ENCODE measurements around the gene ARID1B. TPM values are rescaled to one million over a fixed set of nuclear protein-coding genes. Genes with fewer than 3 reads are reported as not detected.

The ARID1B gene
- total and polyA plus RNA-seq, 7 experiments from 2014 or later, result 17.5 to 164 (median 139) TPM

DNA sequence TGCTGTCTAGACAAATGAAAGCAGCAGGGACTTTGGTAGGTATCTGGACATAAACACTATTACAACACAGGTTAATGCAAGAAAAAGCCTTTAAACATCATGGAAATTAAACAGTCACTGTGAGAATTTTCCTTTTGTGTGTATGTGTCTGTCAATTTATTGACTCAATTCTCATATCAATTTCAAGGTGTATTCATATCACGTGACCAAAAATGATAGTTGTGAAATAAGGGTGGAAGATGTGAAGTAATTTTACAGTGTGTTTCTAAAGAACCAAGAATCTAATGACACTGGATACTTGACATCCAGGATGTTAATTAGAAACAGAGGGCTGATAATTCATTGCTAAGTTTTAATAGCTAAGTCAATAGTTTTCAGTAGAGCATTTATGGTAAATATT lies 302.1 kb downstream of the ARID1B start:
- Histone ChIP-seq H3K4me3 (ENCODE audit: low read length) (no peak overlapping the region), H3K36me3 (ENCODE audit: control insufficient read depth in 2 of 3, insufficient read depth in 3 of 3, low read length in 3 of 3) (peaks cover 0 to under 1% (median 0%) of the 10 kb centered on the region in 3 experiments), H3K4me1 (ENCODE audit: control insufficient read depth in 2 of 2, insufficient read depth in 2 of 2, low read length in 2 of 2) (peaks cover 0 to 11% of the 10 kb centered on the region in 2 donors), H3K9me3 (ENCODE audit: control insufficient read depth in 2 of 3, low read length in 3 of 3) (no peaks in the 10 kb centered on the region), H3K27ac (ENCODE audit: low read depth, low read length) (no peak overlapping the region), H3K27me3 (ENCODE audit: control insufficient read depth in 2 of 2, insufficient read depth in 2 of 2, low read length in 2 of 2) (no peaks in the 10 kb centered on the region)
- no peaks in the 10 kb centered on the region for H3K27me3 Mint-ChIP-seq
- intact Hi-C loops (cut with micrococcal nuclease), result no loop called here
- ChIA-PET POLR2A (interaction anchor here (0.7 to 1.6 kb wide), 2 partner anchors 12 to 501 kb away, joined by 3 read pairs; no protein-coding TSS in a partner anchor), CTCF (no interaction called here)
- no peak overlapping the region for H3K4me3 Mint-ChIP-seq
- ATAC-seq (no peak), DNase-seq (no peak)
- H3K4me1 Mint-ChIP-seq, result peaks cover 34 to 86% (median 81%) of the 10 kb centered on the region in 7 donors
- H3K36me3 Mint-ChIP-seq, result peaks cover 3 to 24% (median 4%) of the 10 kb centered on the region in 5 donors
- H3K27ac Mint-ChIP-seq, result peak overlapping the region in 1 of 9 donors; percentile 4
- H3K9me3 Mint-ChIP-seq, result no peaks in the 10 kb centered on the region

DNA sequence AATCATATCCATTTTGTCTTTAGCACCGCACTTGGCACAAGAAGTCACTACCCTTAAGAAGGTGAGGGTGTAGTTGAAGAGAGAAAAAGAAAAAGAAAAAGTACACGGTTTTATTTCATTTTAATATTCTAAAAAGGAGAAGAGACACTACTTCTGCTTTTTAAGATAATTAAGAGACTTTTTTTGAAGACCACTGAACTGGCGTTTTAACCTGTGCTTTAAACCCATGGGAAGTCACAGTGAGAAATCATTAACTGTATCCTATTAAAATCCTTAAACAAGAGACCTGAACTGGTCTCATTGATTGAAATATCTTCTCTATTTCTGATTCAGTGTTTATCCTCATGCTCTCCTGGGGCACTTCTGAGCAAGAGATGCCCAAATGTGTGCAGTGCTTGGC lies 302.6 kb downstream of the ARID1B start:
- H3K36me3 Mint-ChIP-seq, result peaks cover 2 to 25% (median 8%) of the 10 kb centered on the region in 5 donors
- no peak overlapping the region for H3K27ac Mint-ChIP-seq
- Histone ChIP-seq H3K4me3 (ENCODE audit: low read length) (no peak overlapping the region), H3K36me3 (ENCODE audit: control insufficient read depth in 2 of 3, insufficient read depth in 3 of 3, low read length in 3 of 3) (peaks cover 0 to 5% (median 0%) of the 10 kb centered on the region in 3 experiments), H3K9me3 (ENCODE audit: control insufficient read depth in 2 of 3, low read length in 3 of 3) (no peaks in the 10 kb centered on the region), H3K27me3 (ENCODE audit: control insufficient read depth in 2 of 2, insufficient read depth in 2 of 2, low read length in 2 of 2) (no peaks in the 10 kb centered on the region), H3K27ac (ENCODE audit: low read depth, low read length) (no peak overlapping the region), H3K4me1 (ENCODE audit: control insufficient read depth in 2 of 2, insufficient read depth in 2 of 2, low read length in 2 of 2) (peaks cover 0 to 11% of the 10 kb centered on the region in 2 donors)
- H3K27me3 Mint-ChIP-seq, result no peaks in the 10 kb centered on the region
- no peaks in the 10 kb centered on the region for H3K9me3 Mint-ChIP-seq
- peaks cover 31 to 84% (median 77%) of the 10 kb centered on the region in 7 donors for H3K4me1 Mint-ChIP-seq
- no peak for DNase-seq
- intact Hi-C loops (cut with micrococcal nuclease), result no loop called here
- no peak overlapping the region for H3K4me3 Mint-ChIP-seq
- no peak for ATAC-seq
- CTCF ChIA-PET, result no interaction called here
- POLR2A ChIA-PET, result no interaction called here

DNA sequence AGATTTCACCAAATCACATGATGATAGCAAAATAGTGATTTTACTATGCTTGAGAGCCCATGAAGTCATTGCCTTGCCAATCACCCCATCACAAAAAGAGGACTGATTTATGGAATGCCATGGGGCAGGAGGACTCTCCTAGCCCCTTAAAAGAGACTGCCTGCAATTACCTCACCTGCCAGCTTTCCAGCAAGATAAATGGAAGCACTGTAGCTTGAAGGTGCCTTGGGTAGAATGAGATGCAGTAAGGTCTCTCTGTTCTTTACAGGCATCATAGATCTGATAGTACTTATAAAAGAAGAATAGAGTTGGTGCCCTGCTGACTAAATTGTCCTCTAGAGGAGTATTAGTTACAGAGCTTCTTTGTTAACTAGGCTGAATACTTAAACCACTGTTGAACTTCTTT lies 303.8 kb downstream of the ARID1B start:
- no peaks in the 10 kb centered on the region for H3K27me3 ChIP-seq (ENCODE audit: control insufficient read depth in 2 of 2, insufficient read depth in 2 of 2, low read length in 2 of 2)
- intact Hi-C loops (cut with micrococcal nuclease), result no loop called here
- Mint-ChIP-seq H3K36me3 (peaks cover 8 to 26% (median 13%) of the 10 kb centered on the region in 5 donors), H3K4me1 (peaks cover 25 to 77% (median 69%) of the 10 kb centered on the region in 7 donors), H3K4me3 (peak overlapping the region in 2 of 10 donors; percentile 4 to 10), H3K27me3 (no peaks in the 10 kb centered on the region), H3K9me3 (no peaks in the 10 kb centered on the region), H3K27ac (peak overlapping the region in 1 of 9 donors; percentile 20)
- ATAC-seq, result no peak
- CTCF ChIA-PET, result no interaction called here
- DNase-seq, result no peak
- H3K27ac ChIP-seq (ENCODE audit: low read depth, low read length), result no peak overlapping the region
- no peaks in the 10 kb centered on the region for H3K9me3 ChIP-seq (ENCODE audit: control insufficient read depth in 2 of 3, low read length in 3 of 3)
- POLR2A ChIA-PET, result no interaction called here
- H3K4me1 ChIP-seq (ENCODE audit: control insufficient read depth in 2 of 2, insufficient read depth in 2 of 2, low read length in 2 of 2), result peaks cover 0 to 11% of the 10 kb centered on the region in 2 donors
- no peak overlapping the region for H3K4me3 ChIP-seq (ENCODE audit: low read length)
- peaks cover 0 to 11% (median 3%) of the 10 kb centered on the region in 3 experiments for H3K36me3 ChIP-seq (ENCODE audit: control insufficient read depth in 2 of 3, insufficient read depth in 3 of 3, low read length in 3 of 3)

DNA sequence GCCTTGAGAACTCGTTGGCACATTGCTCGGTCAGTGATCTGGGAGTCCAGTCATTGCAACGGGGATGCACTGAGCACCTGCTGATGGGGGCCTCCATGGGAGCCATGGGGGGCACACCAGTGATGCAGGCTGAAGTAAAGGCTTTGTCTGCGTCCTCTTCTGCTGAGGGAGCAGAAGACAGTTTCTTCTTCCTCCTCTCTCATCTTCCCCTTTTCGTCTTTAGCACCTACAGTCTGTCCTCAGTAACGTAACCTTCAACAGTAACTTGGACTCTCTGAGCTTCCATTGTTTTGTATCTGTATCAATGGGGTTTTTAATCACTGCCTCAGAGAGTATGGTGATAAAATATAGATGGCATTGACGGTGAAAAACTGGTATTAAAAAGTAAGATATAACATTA lies 306.2 kb downstream of the ARID1B start:
- intact Hi-C loops (cut with micrococcal nuclease), result no loop called here
- Histone ChIP-seq H3K4me1 (ENCODE audit: control insufficient read depth in 2 of 2, insufficient read depth in 2 of 2, low read length in 2 of 2) (peaks cover 0 to 11% of the 10 kb centered on the region in 2 donors), H3K27ac (ENCODE audit: low read depth, low read length) (no peak overlapping the region), H3K4me3 (ENCODE audit: low read length) (no peak overlapping the region), H3K27me3 (ENCODE audit: control insufficient read depth in 2 of 2, insufficient read depth in 2 of 2, low read length in 2 of 2) (no peaks in the 10 kb centered on the region), H3K36me3 (ENCODE audit: control insufficient read depth in 2 of 3, insufficient read depth in 3 of 3, low read length in 3 of 3) (peaks cover 0 to 11% (median 10%) of the 10 kb centered on the region in 3 experiments), H3K9me3 (ENCODE audit: control insufficient read depth in 2 of 3, low read length in 3 of 3) (no peaks in the 10 kb centered on the region)
- Mint-ChIP-seq H3K4me1 (peaks cover 18 to 71% (median 67%) of the 10 kb centered on the region in 7 donors), H3K27ac (no peak overlapping the region), H3K36me3 (peaks cover 5 to 37% (median 21%) of the 10 kb centered on the region in 5 donors), H3K9me3 (no peaks in the 10 kb centered on the region), H3K27me3 (no peaks in the 10 kb centered on the region), H3K4me3 (peak overlapping the region in 1 of 10 donors; percentile 15)
- ChIA-PET POLR2A (no interaction called here), CTCF (no interaction called here)
- ATAC-seq (no peak), DNase-seq (no peak)

DNA sequence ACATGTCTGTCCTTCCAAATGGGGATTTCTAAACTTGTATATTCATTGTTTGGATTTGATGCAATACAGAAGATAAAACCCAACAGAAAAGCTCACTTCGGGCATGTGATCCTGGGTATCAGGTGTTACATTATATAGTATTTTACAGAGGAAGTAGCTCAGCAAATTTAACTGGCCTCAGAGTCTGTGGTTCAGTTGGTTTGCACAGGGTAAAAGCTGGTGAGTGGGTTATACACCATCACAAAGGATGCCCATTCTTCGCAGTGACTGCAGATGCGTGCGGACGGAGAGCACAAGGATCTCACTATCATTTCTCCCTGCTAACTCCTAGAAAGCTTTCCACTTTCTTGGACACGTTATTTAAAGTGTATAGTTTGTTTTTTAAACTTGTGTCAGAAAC lies 309.5 kb downstream of the ARID1B start:
- no peak for DNase-seq
- ChIA-PET CTCF (interaction anchor here (0.5 kb wide), 1 partner anchor 861 kb away, joined by 3 read pairs; no protein-coding TSS in a partner anchor), POLR2A (interaction anchor here (0.7 to 0.9 kb wide), 2 partner anchors 12 to 251 kb away, joined by 3 read pairs; no protein-coding TSS in a partner anchor)
- no peak for ATAC-seq
- Histone ChIP-seq H3K4me1 (ENCODE audit: control insufficient read depth in 2 of 2, insufficient read depth in 2 of 2, low read length in 2 of 2) (no peaks in the 10 kb centered on the region), H3K4me3 (ENCODE audit: low read length) (no peak overlapping the region), H3K27ac (ENCODE audit: low read depth, low read length) (no peak overlapping the region), H3K27me3 (ENCODE audit: control insufficient read depth in 2 of 2, insufficient read depth in 2 of 2, low read length in 2 of 2) (no peaks in the 10 kb centered on the region), H3K36me3 (ENCODE audit: control insufficient read depth in 2 of 3, insufficient read depth in 3 of 3, low read length in 3 of 3) (peaks cover 0 to 17% (median 10%) of the 10 kb centered on the region in 3 experiments), H3K9me3 (ENCODE audit: control insufficient read depth in 2 of 3, low read length in 3 of 3) (no peaks in the 10 kb centered on the region)
- Mint-ChIP-seq H3K27me3 (no peaks in the 10 kb centered on the region), H3K36me3 (peaks cover 14 to 51% (median 34%) of the 10 kb centered on the region in 5 donors), H3K27ac (no peak overlapping the region), H3K4me3 (no peak overlapping the region), H3K9me3 (no peaks in the 10 kb centered on the region), H3K4me1 (peaks cover 18 to 60% (median 49%) of the 10 kb centered on the region in 7 donors)
- intact Hi-C loops (cut with micrococcal nuclease), result loop anchor here in 1 of 2 donors (2.0 kb wide), 1 partner anchor 20 kb away; no protein-coding TSS in a partner anchor

DNA sequence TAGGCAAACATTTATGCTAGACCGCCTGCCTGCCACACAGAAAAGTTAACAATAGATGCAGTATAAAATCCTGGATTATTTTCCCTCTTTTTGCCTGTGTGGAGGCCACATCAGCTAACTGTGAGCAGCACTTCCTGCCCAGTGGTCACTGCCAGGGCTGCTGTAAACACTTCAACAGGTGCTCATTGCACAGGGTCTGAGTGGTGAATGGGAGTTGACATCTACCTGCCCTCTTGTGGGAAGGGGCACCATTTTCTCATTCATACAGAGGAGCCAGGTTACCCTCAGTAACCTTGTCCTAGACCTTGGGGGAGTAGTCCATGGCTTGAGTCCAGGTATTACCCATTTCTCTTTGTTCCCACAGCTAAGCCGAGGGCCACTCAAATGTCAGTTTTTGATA lies 310.8 kb downstream of the ARID1B start:
- no peak overlapping the region for H3K27ac ChIP-seq (ENCODE audit: low read depth, low read length)
- H3K9me3 Mint-ChIP-seq, result no peaks in the 10 kb centered on the region
- H3K9me3 ChIP-seq (ENCODE audit: control insufficient read depth in 2 of 3, low read length in 3 of 3), result no peaks in the 10 kb centered on the region
- H3K4me3 ChIP-seq (ENCODE audit: low read length), result no peak overlapping the region
- no peaks in the 10 kb centered on the region for H3K4me1 ChIP-seq (ENCODE audit: control insufficient read depth in 2 of 2, insufficient read depth in 2 of 2, low read length in 2 of 2)
- ChIA-PET POLR2A (interaction anchor here (0.6 to 1.2 kb wide), 3 partner anchors 12 to 347 kb away, joined by 3 read pairs; partner anchors contain the start of gene ARID1B), CTCF (no interaction called here)
- peaks cover 0 to 17% (median 10%) of the 10 kb centered on the region in 3 experiments for H3K36me3 ChIP-seq (ENCODE audit: control insufficient read depth in 2 of 3, insufficient read depth in 3 of 3, low read length in 3 of 3)
- H3K27me3 Mint-ChIP-seq, result no peaks in the 10 kb centered on the region
- H3K4me3 Mint-ChIP-seq, result no peak overlapping the region
- peak overlapping the region in 1 of 9 donors; percentile 30 for H3K27ac Mint-ChIP-seq
- DNase-seq (no peak), ATAC-seq (no peak)
- H3K36me3 Mint-ChIP-seq, result peaks cover 14 to 56% (median 34%) of the 10 kb centered on the region in 5 donors
- intact Hi-C loops (cut with micrococcal nuclease), result loop anchor here in 1 of 2 donors (2.0 kb wide), 1 partner anchor 21 kb away; no protein-coding TSS in a partner anchor
- peaks cover 7 to 51% (median 44%) of the 10 kb centered on the region in 7 donors for H3K4me1 Mint-ChIP-seq
- no peaks in the 10 kb centered on the region for H3K27me3 ChIP-seq (ENCODE audit: control insufficient read depth in 2 of 2, insufficient read depth in 2 of 2, low read length in 2 of 2)

DNA sequence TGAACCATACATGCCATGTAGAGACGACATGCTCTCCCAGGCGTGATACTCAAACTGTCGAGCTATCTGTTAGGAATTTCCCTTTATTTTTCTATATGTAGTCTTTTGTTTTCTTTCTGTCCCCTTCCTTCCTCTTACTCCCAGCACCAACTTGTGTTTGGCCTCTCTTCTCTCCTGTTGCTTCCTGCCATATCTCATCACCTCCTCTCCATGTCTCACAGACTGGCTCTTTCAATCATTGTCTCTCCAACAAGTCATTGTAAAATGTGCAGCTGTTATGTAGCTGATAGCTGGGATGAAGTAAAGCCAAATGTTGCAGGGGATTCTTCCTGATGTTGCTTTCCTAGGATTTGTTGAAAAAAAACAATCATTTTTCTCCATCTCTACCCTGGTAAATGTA lies 311.7 kb downstream of the ARID1B start:
- Histone ChIP-seq H3K36me3 (ENCODE audit: control insufficient read depth in 2 of 3, insufficient read depth in 3 of 3, low read length in 3 of 3) (peaks cover 0 to 17% (median 10%) of the 10 kb centered on the region in 3 experiments), H3K27me3 (ENCODE audit: control insufficient read depth in 2 of 2, insufficient read depth in 2 of 2, low read length in 2 of 2) (no peaks in the 10 kb centered on the region), H3K27ac (ENCODE audit: low read depth, low read length) (no peak overlapping the region), H3K4me1 (ENCODE audit: control insufficient read depth in 2 of 2, insufficient read depth in 2 of 2, low read length in 2 of 2) (no peaks in the 10 kb centered on the region), H3K9me3 (ENCODE audit: control insufficient read depth in 2 of 3, low read length in 3 of 3) (no peaks in the 10 kb centered on the region), H3K4me3 (ENCODE audit: low read length) (no peak overlapping the region)
- DNase-seq (no peak), ATAC-seq (no peak)
- Mint-ChIP-seq H3K36me3 (peaks cover 14 to 63% (median 40%) of the 10 kb centered on the region in 5 donors), H3K4me3 (no peak overlapping the region), H3K27me3 (no peaks in the 10 kb centered on the region), H3K27ac (peak overlapping the region in 3 of 9 donors; percentile 60 to 88 (median 74)), H3K9me3 (no peaks in the 10 kb centered on the region), H3K4me1 (peaks cover 8 to 55% (median 49%) of the 10 kb centered on the region in 7 donors)
- intact Hi-C loops (cut with micrococcal nuclease), result no loop called here
- ChIA-PET CTCF (no interaction called here), POLR2A (no interaction called here)

Data from naive thymus-derived CD4-positive, alpha-beta T cell (primary cell).